HepG2 (cell line): ENCODE results near the gene FKBP8. TPM values are rescaled to one million over a fixed set of nuclear protein-coding genes. Genes with fewer than 3 reads are reported as not detected.
A peak's percentile ranks its signal among the peaks of the same experiment; 100 is the strongest.

Experiments
- CREBL2 ChIP-seq: sonication (generic); formaldehyde crosslinking; IDR thresholded peaks from 2 replicates; pipeline ENCODE4 v1.8.1; 2023; ENCODE audit warnings: missing genetic modification reagents, mild to moderate bottlenecking, borderline replicate concordance
- GRHL1 ChIP-seq: sonication (generic); formaldehyde crosslinking; conservative IDR thresholded peaks from 2 replicates; pipeline ENCODE4 v1.8.0; 2022; ENCODE audit warnings: missing genetic modification reagents
- HBP1 ChIP-seq: IDR thresholded peaks from 2 replicates; pipeline ENCODE4 v1.6.1; 2016; ENCODE audit warnings: low read depth, control low read depth
- HNF4A ChIP-seq: sonication (generic); formaldehyde crosslinking; IDR thresholded peaks from 2 replicates; pipeline ENCODE4 v1.4.0; 2020; ENCODE audit warnings: missing genetic modification reagents
- HNRNPK ChIP-seq: fragments of 200-400 bp; formaldehyde crosslinking; IDR thresholded peaks from 2 replicates; pipeline ENCODE4 v1.6.1; 2018; ENCODE audit warnings: low read length, low read depth, moderate library complexity, mild to moderate bottlenecking; ENCODE audit not compliant: poor library complexity, severe bottlenecking
- IRX3 ChIP-seq: sonication (generic); formaldehyde crosslinking; IDR thresholded peaks from 2 replicates; pipeline ENCODE4 v1.8.1; 2023; ENCODE audit warnings: mild to moderate bottlenecking, low read depth, missing genetic modification reagents, borderline replicate concordance
- LBX2 ChIP-seq: sonication (generic); formaldehyde crosslinking; IDR thresholded peaks from 2 replicates; pipeline ENCODE4 v1.5.0; 2020; ENCODE audit warnings: missing genetic modification reagents, mild to moderate bottlenecking, borderline replicate concordance
- SIX1 ChIP-seq: sonication (generic); formaldehyde crosslinking; IDR thresholded peaks from 2 replicates; pipeline ENCODE4 v1.4.0; 2020; ENCODE audit warnings: missing genetic modification reagents, borderline replicate concordance
- SMAD3 ChIP-seq: sonication (generic); formaldehyde crosslinking; IDR thresholded peaks from 2 replicates; pipeline ENCODE4 v1.4.0; 2020; ENCODE audit warnings: missing genetic modification reagents
- SMYD3 ChIP-seq: sonication (generic); formaldehyde crosslinking; IDR thresholded peaks from 2 replicates; pipeline ENCODE4 v1.8.1; 2023; ENCODE audit warnings: mild to moderate bottlenecking, missing genetic modification reagents
- SOX6 ChIP-seq, 2 experiments: fragments of 450-650 bp in 1 of 2; sonication (generic) in 1 of 2; formaldehyde crosslinking in 1 of 2; IDR thresholded peaks; 2 replicates each; pipeline versions ENCODE4 v1.4.0 to v1.6.1; 2017 to 2020; ENCODE audit warnings: antibody characterized with exemption in 1 of 2, mild to moderate bottlenecking in 1 of 2, missing genetic modification reagents in 1 of 2
- TBX2 ChIP-seq: sonication (generic); formaldehyde crosslinking; IDR thresholded peaks from 2 replicates; pipeline ENCODE4 v1.5.0; 2020; ENCODE audit warnings: missing genetic modification reagents, mild to moderate bottlenecking, borderline replicate concordance
- ZBTB2 ChIP-seq: sonication (generic); formaldehyde crosslinking; IDR thresholded peaks from 2 replicates; pipeline ENCODE4 v1.8.0; 2022; ENCODE audit warnings: low read depth, missing genetic modification reagents
- ZBTB34 ChIP-seq: sonication (generic); formaldehyde crosslinking; IDR thresholded peaks from 2 replicates; pipeline ENCODE4 v1.8.0; 2022; ENCODE audit warnings: mild to moderate bottlenecking, missing genetic modification reagents
- ZNF281 ChIP-seq: sonication (generic); formaldehyde crosslinking; IDR thresholded peaks from 2 replicates; pipeline ENCODE4 v1.4.0; 2020; ENCODE audit warnings: missing genetic modification reagents, borderline replicate concordance
- ZNF598 ChIP-seq: sonication (generic); formaldehyde crosslinking; IDR thresholded peaks from 2 replicates; pipeline ENCODE4 v1.5.1; 2020; ENCODE audit warnings: mild to moderate bottlenecking, missing genetic modification reagents, borderline replicate concordance
- polyA plus RNA-seq, 8 experiments: library from polyadenylated mRNA; depleted of rRNA in 3 of 8; stranded (reverse) in 7 of 8; unstranded in 1 of 8; fragments of >200 nt; fragmentation: Illumina TruSeq in 4 of 8; extraction: Trizol in 4 of 8; gene quantifications; 2 replicates each; pipeline versions ENCODE4 v1.2.1 to v1.2.3, GENCODE V29; 2011 to 2016; ENCODE audit warnings: low read depth in 4 of 8, missing spikeins in 1 of 8, mixed read lengths in 1 of 8; ENCODE audit not compliant: insufficient read depth in 1 of 8
- total RNA-seq, 5 experiments: library from RNA; depleted of rRNA; stranded (reverse); fragments of >200 nt; fragmentation: Illumina TruSeq; extraction: Trizol; gene quantifications; 2 replicates each; pipeline ENCODE4 v1.2.3, GENCODE V29; 2016; ENCODE audit warnings: low read depth in 1 of 5

Gene FKBP8
- total and polyA plus RNA-seq, 2 of the 13 experiments (the other 11 are each of a cell fraction or from before 2014, with no cell fraction given) = 81.7 to 93.9 TPM

GRCh38 chr19:18589380-18590272 is 46.3 kb upstream of the FKBP8 start (continued):
- TF ChIP-seq LBX2 (CRISPR knock-in tag) (peak; percentile 98; the same call in 1 of the 2 replicates), GRHL1 (CRISPR knock-in tag) (no peak), SIX1 (CRISPR knock-in tag) (no peak), ZNF281 (CRISPR knock-in tag) (peak; percentile 31; the same call in 1 of the 2 replicates), HNRNPK (peak; percentile 8), ZBTB2 (no peak; the same call in 1 of the 2 replicates), TBX2 (CRISPR knock-in tag) (peak; percentile 84; the same call in 1 of the 2 replicates), SOX6 (IDR thresholded peaks at IDR 0.05) (no peak), SOX6 (CRISPR knock-in tag; IDR thresholded peaks at IDR 0.05) (peak; percentile 27; the same call in 1 of the 2 replicates), CREBL2 (peak; percentile 93; the same call in 1 of the 2 replicates), IRX3 (CRISPR knock-in tag) (peak; percentile 80; the same call in 1 of the 2 replicates), HNF4A (0 out of 2 replicates have a peak, but pooled peaks have one; percentile 27), HBP1 (CRISPR knock-in tag) (no peak; the same call in 1 of the 2 replicates), SMYD3 (CRISPR knock-in tag) (peak; percentile 95), ZBTB34 (CRISPR knock-in tag) (0 out of 2 replicates have a peak, but pooled peaks have one; percentile 52), SMAD3 (CRISPR knock-in tag) (no peak), ZNF598 (CRISPR knock-in tag) (no peak; the same call in 1 of the 2 replicates)
